ENCODE data around the gene DDX18.

DDX18 gene

DNA sequence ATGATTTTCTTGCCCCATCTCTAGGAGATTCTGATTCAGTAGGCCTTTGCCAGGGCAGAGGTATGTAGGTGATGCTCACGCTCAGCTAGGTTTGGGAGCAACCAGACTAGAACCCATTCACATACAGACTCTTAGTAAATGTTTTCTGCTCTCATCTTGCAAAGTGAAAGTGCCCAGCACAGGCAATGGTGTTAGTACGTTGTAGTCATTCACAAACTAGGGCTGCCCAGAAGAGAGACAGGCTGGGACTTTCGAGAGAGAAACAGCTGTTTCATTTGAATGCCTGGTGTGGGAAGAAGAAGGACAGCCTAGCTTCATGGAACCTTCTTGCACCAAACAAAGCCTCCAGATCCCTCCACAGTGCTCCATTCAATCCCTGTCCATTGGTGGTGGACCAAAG is 19.4 kb downstream of the DDX18 start:
- WGBS (ENCODE audit: insufficient coverage, insufficient read length), result no CpG with 5 or more reads among the region's 3 CpGs
- Histone ChIP-seq H3K27me3 (ENCODE audit: control insufficient read depth, insufficient read depth, low read length) (no peaks in the 10 kb centered on the region), H3K9me3 (ENCODE audit: control insufficient read depth, insufficient read depth, low read length) (no peaks in the 10 kb centered on the region), H3K36me3 (ENCODE audit: control insufficient read depth, insufficient read depth, low read length) (peaks cover 7% of the 10 kb centered on the region; the same call in 1 of the 2 replicates), H3K4me1 (ENCODE audit: control insufficient read depth, insufficient read depth, low read length) (no peaks in the 10 kb centered on the region), H3K4me3 (ENCODE audit: low read length) (no peak overlapping the region), H3K27ac (ENCODE audit: low read length) (no peak overlapping the region)
- DNase-seq (ENCODE audit: low read depth, low spot score), result no peak

DNA sequence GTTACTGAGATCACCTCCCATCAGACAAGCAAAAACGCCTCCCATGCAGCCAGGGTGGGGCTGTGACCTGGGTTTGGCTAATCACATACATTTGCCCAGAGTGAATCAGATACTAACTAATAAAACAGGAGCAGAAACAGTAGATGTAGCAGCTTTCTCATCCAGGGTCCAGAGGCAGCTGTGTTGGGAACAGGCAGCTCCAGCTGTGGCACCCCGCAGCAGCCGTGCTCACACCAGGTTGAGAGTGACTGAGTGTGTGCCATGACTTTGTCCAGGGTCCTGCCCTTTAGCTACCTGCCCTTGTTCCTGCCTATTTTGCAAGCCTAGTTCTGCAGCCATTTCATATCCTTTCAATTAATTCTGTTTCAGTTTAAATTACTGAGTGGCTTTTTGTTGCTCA is 20.5 kb downstream of the DDX18 start:
- Histone ChIP-seq H3K9me3 (ENCODE audit: control insufficient read depth, insufficient read depth, low read length) (no peaks in the 10 kb centered on the region), H3K27me3 (ENCODE audit: control insufficient read depth, insufficient read depth, low read length) (no peaks in the 10 kb centered on the region), H3K4me3 (ENCODE audit: low read length) (no peak overlapping the region), H3K27ac (ENCODE audit: low read length) (no peak overlapping the region), H3K4me1 (ENCODE audit: control insufficient read depth, insufficient read depth, low read length) (no peaks in the 10 kb centered on the region), H3K36me3 (ENCODE audit: control insufficient read depth, insufficient read depth, low read length) (peaks cover under 1% of the 10 kb centered on the region; the same call in 1 of the 2 replicates)
- DNase-seq (ENCODE audit: low read depth, low spot score), result no peak
- WGBS (ENCODE audit: insufficient coverage, insufficient read length), result no CpG with 5 or more reads among the region's 3 CpGs

DNA sequence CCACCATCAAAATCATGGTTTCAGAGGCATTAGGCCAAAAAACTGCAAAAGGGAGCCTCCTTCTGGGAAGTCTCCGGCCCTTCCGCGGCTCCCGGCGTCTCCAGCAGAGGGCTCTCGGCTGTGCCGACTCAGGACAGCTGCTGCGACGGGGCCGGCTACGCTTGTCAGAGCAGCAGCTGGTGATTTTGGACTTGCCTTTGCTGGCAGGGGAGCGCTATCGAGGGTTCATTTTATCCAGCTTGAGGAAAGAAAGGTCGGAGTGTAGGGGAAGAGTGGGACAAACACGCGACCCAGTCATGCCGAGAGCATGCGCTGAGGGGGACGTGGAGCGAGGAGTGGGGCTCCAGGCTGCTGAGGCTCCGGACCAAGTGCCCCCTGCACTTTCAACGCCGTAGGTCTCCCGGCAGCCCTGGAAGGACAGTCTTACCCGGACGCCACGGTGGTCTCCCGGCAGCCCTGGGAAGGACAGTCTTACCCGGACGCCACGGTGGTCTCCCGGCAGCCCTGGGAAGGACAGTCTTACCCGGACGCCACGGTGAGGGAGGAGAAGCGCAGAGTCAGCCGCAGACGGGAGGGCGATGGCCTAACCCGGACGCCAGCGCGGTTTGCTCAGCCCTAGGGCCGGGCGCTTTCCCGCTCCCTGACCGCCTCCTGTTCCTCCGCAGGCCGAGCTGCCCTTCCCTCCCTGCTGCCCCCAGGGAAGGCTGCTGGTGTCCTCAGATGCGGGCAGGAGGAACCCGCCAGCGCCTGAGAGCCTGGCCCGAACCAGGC is 21.7 kb downstream of the DDX18 start:
- no peak for DNase-seq (ENCODE audit: low read depth, low spot score)
- H3K27ac ChIP-seq (ENCODE audit: low read length), result no peak overlapping the region
- WGBS (ENCODE audit: insufficient coverage, insufficient read length), result no CpG with 5 or more reads among the region's 53 CpGs
- no peaks in the 10 kb centered on the region for H3K9me3 ChIP-seq (ENCODE audit: control insufficient read depth, insufficient read depth, low read length)
- H3K4me3 ChIP-seq (ENCODE audit: low read length), result peak overlapping the region; percentile 25; the same call in 1 of the 2 replicates
- no peaks in the 10 kb centered on the region for H3K27me3 ChIP-seq (ENCODE audit: control insufficient read depth, insufficient read depth, low read length)
- H3K4me1 ChIP-seq (ENCODE audit: control insufficient read depth, insufficient read depth, low read length), result no peaks in the 10 kb centered on the region
- no peaks in the 10 kb centered on the region for H3K36me3 ChIP-seq (ENCODE audit: control insufficient read depth, insufficient read depth, low read length)

DNA sequence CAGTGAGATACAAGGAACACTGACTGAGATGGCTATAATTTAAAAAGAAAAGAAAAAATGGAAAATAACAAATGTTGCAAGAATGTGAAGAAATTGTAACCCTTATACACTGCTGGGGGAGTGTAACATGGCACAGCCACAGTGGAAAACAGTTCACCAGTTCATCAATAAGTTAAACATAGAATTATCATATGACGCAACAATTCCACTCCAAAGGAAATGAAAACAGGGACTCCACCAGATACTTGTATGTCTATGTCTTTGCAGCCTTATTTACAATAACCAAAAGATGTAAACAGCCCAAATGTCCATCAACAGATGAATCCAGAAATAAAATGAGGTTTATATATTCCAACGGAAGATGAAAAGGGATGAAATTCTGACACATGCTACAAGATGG is 30.8 kb downstream of the DDX18 start:
- no peak overlapping the region for H3K27ac ChIP-seq (ENCODE audit: low read length)
- H3K27me3 ChIP-seq (ENCODE audit: control insufficient read depth, insufficient read depth, low read length), result no peaks in the 10 kb centered on the region
- no peaks in the 10 kb centered on the region for H3K9me3 ChIP-seq (ENCODE audit: control insufficient read depth, insufficient read depth, low read length)
- no CpG with 5 or more reads among the region's 2 CpGs for WGBS (ENCODE audit: insufficient coverage, insufficient read length)
- H3K36me3 ChIP-seq (ENCODE audit: control insufficient read depth, insufficient read depth, low read length), result no peaks in the 10 kb centered on the region
- DNase-seq (ENCODE audit: low read depth, low spot score), result no peak
- H3K4me3 ChIP-seq (ENCODE audit: low read length), result no peak overlapping the region
- peaks cover 2% of the 10 kb centered on the region; the same call in 1 of the 2 replicates for H3K4me1 ChIP-seq (ENCODE audit: control insufficient read depth, insufficient read depth, low read length)

DNA sequence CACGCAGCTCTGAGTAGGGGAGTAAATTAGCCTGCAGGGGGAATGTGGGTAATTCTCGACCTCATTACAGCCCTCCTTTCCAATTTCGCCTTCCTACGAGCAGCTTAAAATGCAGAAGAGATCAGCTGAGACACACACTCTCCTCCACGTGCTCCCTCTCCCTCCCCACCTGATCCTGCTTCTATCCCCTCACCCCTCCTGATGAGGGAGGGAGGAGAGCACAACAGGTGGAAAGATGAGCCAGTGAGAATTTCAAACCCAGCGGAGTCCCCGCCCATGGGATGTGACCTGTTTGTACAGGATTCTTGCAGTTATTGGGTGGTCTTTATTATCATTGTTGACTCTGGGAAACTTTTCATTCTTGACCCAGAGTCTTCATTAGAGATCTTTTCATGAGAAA is 35.5 kb downstream of the DDX18 start:
- WGBS (ENCODE audit: insufficient coverage, insufficient read length), result no CpG with 5 or more reads among the region's 7 CpGs
- no peak overlapping the region for H3K27ac ChIP-seq (ENCODE audit: low read length)
- DNase-seq (ENCODE audit: low read depth, low spot score), result peak; percentile 47
- H3K4me1 ChIP-seq (ENCODE audit: control insufficient read depth, insufficient read depth, low read length), result peaks cover 2% of the 10 kb centered on the region; the same call in 1 of the 2 replicates
- H3K36me3 ChIP-seq (ENCODE audit: control insufficient read depth, insufficient read depth, low read length), result no peaks in the 10 kb centered on the region
- H3K9me3 ChIP-seq (ENCODE audit: control insufficient read depth, insufficient read depth, low read length), result no peaks in the 10 kb centered on the region
- no peak overlapping the region for H3K4me3 ChIP-seq (ENCODE audit: low read length)
- H3K27me3 ChIP-seq (ENCODE audit: control insufficient read depth, insufficient read depth, low read length), result no peaks in the 10 kb centered on the region

DNA sequence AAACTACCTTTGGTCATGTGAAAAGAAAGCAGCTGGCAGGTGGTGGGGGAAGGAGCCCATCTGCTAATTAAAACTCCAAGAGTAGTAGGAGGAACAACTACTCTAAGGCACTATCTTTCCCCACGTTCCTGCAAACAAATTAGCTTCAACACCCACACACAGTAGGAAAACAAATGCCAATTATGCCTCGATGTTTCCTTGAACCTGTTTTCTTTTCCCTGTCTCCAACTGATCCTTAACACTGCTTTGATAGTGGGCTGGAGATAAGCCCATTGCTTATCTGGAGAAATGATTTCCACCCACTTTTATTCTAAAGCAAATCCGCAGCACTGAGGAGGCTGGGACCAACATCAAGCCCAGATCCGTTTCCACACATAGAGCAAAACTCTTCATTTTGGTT is 36.0 kb downstream of the DDX18 start:
- no peaks in the 10 kb centered on the region for H3K27me3 ChIP-seq (ENCODE audit: control insufficient read depth, insufficient read depth, low read length)
- no CpG with 5 or more reads among the region's 4 CpGs for WGBS (ENCODE audit: insufficient coverage, insufficient read length)
- no peak overlapping the region for H3K4me3 ChIP-seq (ENCODE audit: low read length)
- H3K4me1 ChIP-seq (ENCODE audit: control insufficient read depth, insufficient read depth, low read length), result peaks cover 2% of the 10 kb centered on the region; the same call in 1 of the 2 replicates
- no peaks in the 10 kb centered on the region for H3K9me3 ChIP-seq (ENCODE audit: control insufficient read depth, insufficient read depth, low read length)
- H3K27ac ChIP-seq (ENCODE audit: low read length), result no peak overlapping the region
- no peaks in the 10 kb centered on the region for H3K36me3 ChIP-seq (ENCODE audit: control insufficient read depth, insufficient read depth, low read length)
- no peak for DNase-seq (ENCODE audit: low read depth, low spot score)

DNA sequence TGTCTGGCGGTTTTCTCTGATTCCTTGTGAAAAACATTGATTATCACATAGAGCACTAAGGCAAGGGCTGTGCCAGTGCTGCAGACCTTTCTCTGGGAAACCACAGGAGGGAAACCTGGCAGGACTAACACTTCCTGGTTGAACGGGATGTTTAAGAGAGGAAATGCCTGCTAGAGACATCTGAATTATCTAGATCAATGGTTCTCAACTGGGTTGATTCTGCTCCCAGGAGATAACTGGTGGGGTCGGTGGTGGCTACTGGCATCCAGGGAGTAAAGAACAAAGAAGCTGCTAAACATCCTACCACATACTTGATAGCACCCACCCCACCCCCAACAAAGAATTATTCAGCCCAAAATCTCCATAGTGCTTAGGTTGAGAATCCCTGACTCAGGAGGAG is 37.5 kb downstream of the DDX18 start:
- Histone ChIP-seq H3K4me3 (ENCODE audit: low read length) (no peak overlapping the region), H3K4me1 (ENCODE audit: control insufficient read depth, insufficient read depth, low read length) (peaks cover 2% of the 10 kb centered on the region; the same call in 1 of the 2 replicates), H3K27ac (ENCODE audit: low read length) (no peak overlapping the region), H3K36me3 (ENCODE audit: control insufficient read depth, insufficient read depth, low read length) (no peaks in the 10 kb centered on the region), H3K27me3 (ENCODE audit: control insufficient read depth, insufficient read depth, low read length) (no peaks in the 10 kb centered on the region), H3K9me3 (ENCODE audit: control insufficient read depth, insufficient read depth, low read length) (no peaks in the 10 kb centered on the region)
- no CpG with 5 or more reads among the region's 3 CpGs for WGBS (ENCODE audit: insufficient coverage, insufficient read length)
- DNase-seq (ENCODE audit: low read depth, low spot score), result no peak

DNA sequence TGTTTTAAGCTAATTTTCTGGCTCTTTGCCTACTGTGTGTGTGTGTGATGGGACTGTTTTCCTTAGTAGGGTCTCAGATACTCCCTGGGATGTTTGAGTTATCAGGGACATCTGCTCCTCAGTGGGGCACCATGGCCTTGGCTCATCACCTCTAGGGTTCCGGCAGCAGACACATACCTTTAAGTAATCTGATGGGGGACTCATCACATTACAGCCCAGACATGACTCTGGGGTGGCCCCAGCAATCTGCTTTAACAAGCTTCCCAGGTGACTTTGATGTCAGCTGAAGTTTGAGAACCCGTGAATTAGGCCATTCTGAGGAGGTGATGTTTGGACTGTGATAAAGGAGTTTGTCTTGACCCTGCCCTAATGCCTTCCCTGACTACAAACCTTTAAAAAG is 38.8 kb downstream of the DDX18 start:
- Histone ChIP-seq H3K36me3 (ENCODE audit: control insufficient read depth, insufficient read depth, low read length) (no peaks in the 10 kb centered on the region), H3K4me3 (ENCODE audit: low read length) (no peak overlapping the region), H3K27me3 (ENCODE audit: control insufficient read depth, insufficient read depth, low read length) (no peaks in the 10 kb centered on the region), H3K4me1 (ENCODE audit: control insufficient read depth, insufficient read depth, low read length) (peaks cover 2% of the 10 kb centered on the region; the same call in 1 of the 2 replicates), H3K9me3 (ENCODE audit: control insufficient read depth, insufficient read depth, low read length) (no peaks in the 10 kb centered on the region), H3K27ac (ENCODE audit: low read length) (no peak overlapping the region)
- DNase-seq (ENCODE audit: low read depth, low spot score), result no peak
- WGBS (ENCODE audit: insufficient coverage, insufficient read length), result no CpG with 5 or more reads among the region's 2 CpGs

DNA sequence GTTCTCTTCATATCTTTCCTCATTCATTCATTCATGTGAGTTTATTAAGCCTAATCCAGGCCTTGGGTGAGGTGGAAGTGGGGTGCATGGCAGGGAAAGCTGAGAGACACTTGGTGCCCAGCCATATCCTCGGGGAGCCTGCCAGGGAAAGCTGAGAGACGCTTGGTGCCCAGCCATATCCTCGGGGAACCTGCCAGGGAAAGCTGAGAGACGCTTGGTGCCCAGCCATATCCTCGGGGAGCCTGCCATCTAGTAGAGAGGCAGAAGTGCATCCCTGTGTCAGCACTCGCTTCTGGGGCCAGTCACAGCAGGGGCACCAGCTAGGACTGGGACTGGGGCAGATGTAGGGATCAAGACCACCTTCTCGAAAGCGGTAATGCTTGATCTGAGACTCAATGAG is 39.4 kb downstream of the DDX18 start:
- H3K36me3 ChIP-seq (ENCODE audit: control insufficient read depth, insufficient read depth, low read length), result no peaks in the 10 kb centered on the region
- no peak overlapping the region for H3K4me3 ChIP-seq (ENCODE audit: low read length)
- H3K27me3 ChIP-seq (ENCODE audit: control insufficient read depth, insufficient read depth, low read length), result no peaks in the 10 kb centered on the region
- peaks cover 2% of the 10 kb centered on the region; the same call in 1 of the 2 replicates for H3K4me1 ChIP-seq (ENCODE audit: control insufficient read depth, insufficient read depth, low read length)
- no peaks in the 10 kb centered on the region for H3K9me3 ChIP-seq (ENCODE audit: control insufficient read depth, insufficient read depth, low read length)
- WGBS (ENCODE audit: insufficient coverage, insufficient read length), result no CpG with 5 or more reads among the region's 8 CpGs
- no peak for DNase-seq (ENCODE audit: low read depth, low spot score)
- no peak overlapping the region for H3K27ac ChIP-seq (ENCODE audit: low read length)

DNA sequence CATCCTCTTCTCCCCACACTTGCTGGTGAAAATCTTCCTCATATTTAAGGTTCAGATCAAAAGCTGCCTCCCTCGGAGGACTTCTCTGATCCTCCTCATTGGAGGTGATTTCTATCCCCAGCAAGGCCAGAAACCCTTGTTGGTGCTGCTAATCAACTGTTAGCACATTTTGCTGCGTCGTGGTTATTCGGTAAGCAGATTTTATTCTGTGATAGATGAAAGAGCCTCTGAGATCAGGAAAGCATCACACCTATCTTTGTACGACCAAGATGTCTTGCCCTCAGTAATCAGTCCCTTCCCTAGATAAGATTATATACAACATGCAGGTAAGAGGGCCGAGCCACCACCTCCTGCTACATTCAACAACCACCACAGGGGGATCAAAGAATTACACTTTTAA is 40.1 kb downstream of the DDX18 start:
- Histone ChIP-seq H3K27ac (ENCODE audit: low read length) (no peak overlapping the region), H3K4me3 (ENCODE audit: low read length) (no peak overlapping the region), H3K27me3 (ENCODE audit: control insufficient read depth, insufficient read depth, low read length) (no peaks in the 10 kb centered on the region), H3K4me1 (ENCODE audit: control insufficient read depth, insufficient read depth, low read length) (peaks cover 2% of the 10 kb centered on the region; the same call in 1 of the 2 replicates), H3K36me3 (ENCODE audit: control insufficient read depth, insufficient read depth, low read length) (no peaks in the 10 kb centered on the region), H3K9me3 (ENCODE audit: control insufficient read depth, insufficient read depth, low read length) (no peaks in the 10 kb centered on the region)
- WGBS (ENCODE audit: insufficient coverage, insufficient read length), result no CpG with 5 or more reads among the region's 6 CpGs
- DNase-seq (ENCODE audit: low read depth, low spot score), result no peak

DNA sequence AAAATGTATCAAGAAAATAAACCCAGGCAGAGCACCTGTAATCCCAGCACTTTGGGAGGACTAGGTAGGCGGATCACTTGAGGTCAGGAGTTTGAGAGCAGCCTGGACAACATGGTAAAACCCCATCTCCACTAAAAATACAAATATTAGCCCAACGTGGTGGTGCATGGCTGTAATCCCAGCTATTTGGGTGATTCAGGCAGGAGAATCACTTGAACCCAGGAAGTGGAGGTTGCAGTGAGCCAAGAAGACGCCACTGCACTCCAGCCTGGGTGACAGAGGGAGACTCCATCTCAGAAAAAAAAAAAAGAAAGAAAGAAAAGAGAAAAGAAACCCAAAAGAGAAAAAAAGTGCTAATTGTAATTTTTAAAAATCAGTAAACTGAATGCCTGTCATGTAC is 41.4 kb downstream of the DDX18 start:
- no peaks in the 10 kb centered on the region for H3K36me3 ChIP-seq (ENCODE audit: control insufficient read depth, insufficient read depth, low read length)
- H3K9me3 ChIP-seq (ENCODE audit: control insufficient read depth, insufficient read depth, low read length), result no peaks in the 10 kb centered on the region
- no peak for DNase-seq (ENCODE audit: low read depth, low spot score)
- no CpG with 5 or more reads among the region's 3 CpGs for WGBS (ENCODE audit: insufficient coverage, insufficient read length)
- H3K4me3 ChIP-seq (ENCODE audit: low read length), result no peak overlapping the region
- H3K27ac ChIP-seq (ENCODE audit: low read length), result no peak overlapping the region
- H3K4me1 ChIP-seq (ENCODE audit: control insufficient read depth, insufficient read depth, low read length), result no peaks in the 10 kb centered on the region
- H3K27me3 ChIP-seq (ENCODE audit: control insufficient read depth, insufficient read depth, low read length), result no peaks in the 10 kb centered on the region

Data from iPS DF 6.9 (cell line).